Heart left ventricle (tissue), 16 donors: ENCODE results near the gene CAMTA1. TPM values are rescaled to one million over a fixed set of nuclear protein-coding genes. Genes with fewer than 3 reads are reported as not detected.
"Not testable (repeated sequence)": the region's sequence is repeated elsewhere in the genome, so short reads cannot be mapped to it uniquely, and the experiment has no call there.

ENCODE experiments used
- ATAC-seq, 4 donors: fragments of 200-7000 bp; cut with Tn5 transposase; one replicate each; pipeline ENCODE4 v1.9.1; 2020 to 2022; ENCODE audit warnings: moderate library complexity in 4 of 4, mild to moderate bottlenecking in 3 of 4, moderate number of reproducible peaks in 1 of 4
- DNase-seq, 5 donors: peaks; one replicate each; pipeline ENCODE4 v3.0.0-alpha.2; 2020
- H3K27ac ChIP-seq, 12 donors: fragments of 200-600 bp; sonication (generic) in 4 of 12; one replicate each; pipeline versions ENCODE4 v1.5.0 to v1.8.0; 2016 to 2022; ENCODE audit warnings: mild to moderate bottlenecking in 2 of 12
- H3K27me3 ChIP-seq, 9 donors: fragments of 200-600 bp; sonication (generic) in 2 of 9; one replicate each; pipeline versions ENCODE4 v1.5.1 to v1.8.0; 2016 to 2022; ENCODE audit warnings: mild to moderate bottlenecking in 3 of 9
- H3K36me3 ChIP-seq, 9 donors: fragments of 200-600 bp; sonication (generic) in 2 of 9; one replicate each; pipeline versions ENCODE4 v1.5.0 to v1.8.0; 2018 to 2022; ENCODE audit warnings: mild to moderate bottlenecking in 2 of 9
- H3K4me1 ChIP-seq, 12 donors: fragments of 200-600 bp; sonication (generic) in 4 of 12; one replicate each; pipeline versions ENCODE4 v1.5.0 to v1.8.0; 2016 to 2022; ENCODE audit warnings: mild to moderate bottlenecking in 3 of 12
- H3K4me3 ChIP-seq, 12 donors: fragments of 200-600 bp; sonication (generic) in 4 of 12; one replicate each; pipeline versions ENCODE4 v1.5.0 to v1.8.0; 2017 to 2022; ENCODE audit warnings: mild to moderate bottlenecking in 9 of 12, moderate library complexity in 4 of 12
- H3K9me3 ChIP-seq, 12 donors: fragments of 200-600 bp; sonication (generic) in 4 of 12; one replicate each; pipeline versions ENCODE4 v1.5.0 to v1.8.0; 2016 to 2022; ENCODE audit warnings: mild to moderate bottlenecking in 1 of 12
- POLR2A ChIP-seq, 2 donors: fragments of 450-650 bp; IDR thresholded peaks; one replicate each; pipeline ENCODE4 v1.6.1; 2017; ENCODE audit warnings: antibody characterized with exemption in 2 of 2, mild to moderate bottlenecking in 2 of 2, moderate library complexity in 2 of 2
- WGBS, 4 donors: extraction: QIAGEN DNeasy Blood & Tissue Kit in 2 of 4; methylation state at CpG; one replicate each; pipeline versions ENCODE4 v1.1.5 to v1.1.7; 2013 to 2018; 5-methylcytosine and 5-hydroxymethylcytosine counted together
- intact Hi-C, 10 donors: fragments of 100-400 bp; cut with DNase I; formaldehyde crosslinking; loops; one replicate each; pipeline versions ENCODE4 v1.11.1 to v1.14.2; 2022
- polyA plus RNA-seq, 2 donors: library from polyadenylated mRNA; stranded (reverse); fragments of 200-250 nt; gene quantifications; one replicate each; pipeline ENCODE4 v1.2.3, GENCODE V29; 2013
- total RNA-seq, 9 donors: library from RNA; depleted of rRNA in 2 of 9; stranded (reverse); fragments of >200 nt in 2 of 9; fragmentation: NEBNext Ultra II Directional in 3 of 9; extraction: Animal tissue kit (Norgen Biotek cat#: 25700) in 3 of 9; gene quantifications; one replicate each; pipeline versions ENCODE4 v1.1.0 to v1.2.4, GENCODE V29; 2016 to 2023
- TF ChIP-seq, protein P1 (sequence below), 12 donors: fragments of 200-600 bp; sonication (generic) in 4 of 12; IDR thresholded peaks; one replicate each; pipeline versions ENCODE4 v1.5.0 to v1.8.0; 2018 to 2022; ENCODE audit warnings: antibody characterized with exemption in 12 of 12, mild to moderate bottlenecking in 5 of 12
- donor health status: ischemic (EF 13 %, LVEDD 7.1; RV severe dilation, severe dysfunction).
- donor health status: healthy with polysubstance abuse.
- donor health status: DM: no; HTN: yes; CAD: no.
- donor health status: DM: no; HTN: no; CAD: no.
- donor health status: ischemic (EF 25% LVEDD 6.9; RV normal size, moderate dysfunction).
- donor health status: ischemic (EF 25% LVEDD 5.7; RV mildly dilated, moderate dysfunction).
- donor health status: healthy.
- donor health status: DM: yes; HTN: yes; CAD: no.
- donor health status: ischemic (EF 35%, LVEDD 5.7; RV mildly dilated, moderate dysfunction).
- donor health status: nonischemic (EF 11% LVEDD 7.7; RV severe dilation, severe dysfunction).
- donor health status: DM: yes; HTN: yes; CAD: no.
- donor health status: PGD.
- donor health status: ischemic (EF 29% LVEDD 5.4; RV normal size, mild dysfunction).
- donor health status: nonischemic (EF 23%, LVEDD 6.1; RV moderate dilation, normal function).

Gene CAMTA1
- total and polyA plus RNA-seq, 11 donors: 114 to 303 (median 137) TPM

DNA sequence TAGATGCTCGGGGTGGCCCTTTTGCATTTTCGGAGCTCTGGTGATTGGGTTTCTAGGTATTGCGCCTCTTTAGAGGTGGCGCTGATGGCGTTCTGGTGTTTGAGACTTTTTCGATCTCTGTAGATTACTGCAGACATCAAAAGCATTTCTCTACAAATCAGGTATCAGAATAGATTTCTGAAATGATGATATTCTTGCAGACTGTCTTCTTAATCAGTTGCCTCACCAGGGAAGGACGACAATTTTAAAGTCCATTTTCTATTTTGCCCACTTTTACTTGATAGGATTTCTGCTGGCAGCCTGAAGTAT lies 920.6 kb downstream of the CAMTA1 start:
- TF ChIP-seq, protein P1, sequence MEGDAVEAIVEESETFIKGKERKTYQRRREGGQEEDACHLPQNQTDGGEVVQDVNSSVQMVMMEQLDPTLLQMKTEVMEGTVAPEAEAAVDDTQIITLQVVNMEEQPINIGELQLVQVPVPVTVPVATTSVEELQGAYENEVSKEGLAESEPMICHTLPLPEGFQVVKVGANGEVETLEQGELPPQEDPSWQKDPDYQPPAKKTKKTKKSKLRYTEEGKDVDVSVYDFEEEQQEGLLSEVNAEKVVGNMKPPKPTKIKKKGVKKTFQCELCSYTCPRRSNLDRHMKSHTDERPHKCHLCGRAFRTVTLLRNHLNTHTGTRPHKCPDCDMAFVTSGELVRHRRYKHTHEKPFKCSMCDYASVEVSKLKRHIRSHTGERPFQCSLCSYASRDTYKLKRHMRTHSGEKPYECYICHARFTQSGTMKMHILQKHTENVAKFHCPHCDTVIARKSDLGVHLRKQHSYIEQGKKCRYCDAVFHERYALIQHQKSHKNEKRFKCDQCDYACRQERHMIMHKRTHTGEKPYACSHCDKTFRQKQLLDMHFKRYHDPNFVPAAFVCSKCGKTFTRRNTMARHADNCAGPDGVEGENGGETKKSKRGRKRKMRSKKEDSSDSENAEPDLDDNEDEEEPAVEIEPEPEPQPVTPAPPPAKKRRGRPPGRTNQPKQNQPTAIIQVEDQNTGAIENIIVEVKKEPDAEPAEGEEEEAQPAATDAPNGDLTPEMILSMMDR (IDR thresholded peaks at IDR 0.05): no peak
- no peak for TF ChIP-seq POLR2A (IDR thresholded peaks at IDR 0.05)
- Histone ChIP-seq H3K36me3 (no peaks in the 10 kb centered on the region), H3K4me1 (peaks cover 0 to 24% (median 6%) of the 10 kb centered on the region in 12 donors), H3K27ac (peak overlapping the region in 1 of 12 donors; percentile 62), H3K4me3 (peak overlapping the region in 11 of 12 donors; percentile 39 to 69 (median 59)), H3K9me3 (no peaks in the 10 kb centered on the region), H3K27me3 (peaks cover 0 to 24% (median 0%) of the 10 kb centered on the region in 9 donors)
- 24 to 54% (median 46%) methylated on average over 7 of the region's 7 CpGs for WGBS, 4 donors
- ATAC-seq (no peak), DNase-seq (no peak)
- intact Hi-C loops: loop anchor here in 1 of 10 donors (2.0 kb wide), 1 partner anchor 25 kb away; no protein-coding TSS in a partner anchor

DNA sequence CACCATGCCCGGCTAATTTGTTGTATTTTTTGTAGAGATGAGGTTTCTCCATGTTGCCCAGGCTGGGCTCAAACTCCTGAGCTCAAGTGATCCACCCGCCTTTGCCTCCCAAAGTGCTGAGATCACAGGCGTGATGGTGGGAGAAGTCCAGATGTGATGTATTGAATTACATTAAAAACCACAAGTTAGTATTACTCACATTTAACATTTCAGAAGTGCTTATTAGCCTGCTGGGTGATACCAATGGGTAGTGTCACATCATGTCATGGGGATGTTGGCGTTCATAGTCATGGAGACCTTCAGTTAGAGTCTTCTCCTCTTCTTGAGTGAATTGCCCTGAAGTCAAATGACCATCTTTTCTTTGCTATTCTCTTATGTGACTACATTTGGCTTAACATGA lies 922.3 kb downstream of the CAMTA1 start:
- no peaks in the 10 kb centered on the region for H3K36me3 ChIP-seq
- 91 to 99% (median 95%) methylated on average over 4 of the region's 4 CpGs for WGBS, 4 donors
- ATAC-seq (no peak), DNase-seq (no peak)
- no peak overlapping the region for H3K27ac ChIP-seq
- H3K4me1 ChIP-seq: peaks cover 0 to 24% (median 6%) of the 10 kb centered on the region in 12 donors
- peaks cover 0 to 24% (median 0%) of the 10 kb centered on the region in 9 donors for H3K27me3 ChIP-seq
- TF ChIP-seq, protein P1 (IDR thresholded peaks at IDR 0.05): no peak
- no peak for TF ChIP-seq POLR2A (IDR thresholded peaks at IDR 0.05)
- no peak overlapping the region for H3K4me3 ChIP-seq
- intact Hi-C loops: loop anchor here in 1 of 10 donors (2.0 kb wide), 1 partner anchor 27 kb away; no protein-coding TSS in a partner anchor
- H3K9me3 ChIP-seq: no peaks in the 10 kb centered on the region

DNA sequence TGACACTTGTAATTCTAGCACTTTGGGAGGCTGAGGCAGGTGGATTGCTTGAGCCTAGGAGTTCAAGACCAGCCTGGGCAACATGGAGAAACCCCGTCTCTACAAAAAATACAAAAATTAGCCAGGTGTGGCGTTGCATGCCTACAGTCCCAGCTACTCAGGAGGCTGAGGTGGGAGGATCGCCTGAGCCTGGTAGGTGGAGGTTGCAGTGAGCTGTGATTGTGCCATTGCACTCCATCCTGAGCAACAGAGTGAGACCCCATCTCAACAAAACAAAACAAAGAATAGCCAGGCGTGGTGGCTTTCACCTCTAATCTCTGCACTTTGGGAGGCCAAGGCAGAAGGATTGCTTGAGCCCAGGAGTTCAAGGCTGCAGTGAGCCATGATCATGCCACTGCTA lies 922.8 kb downstream of the CAMTA1 start:
- DNase-seq, ATAC-seq, intact Hi-C loops, H3K36me3 ChIP-seq, H3K4me3 ChIP-seq, H3K27ac ChIP-seq, H3K9me3 ChIP-seq: not testable (repeated sequence)
- Histone ChIP-seq H3K4me1 (peaks cover 0 to 21% (median 6%) of the 10 kb centered on the region in 12 donors), H3K27me3 (peaks cover 0 to 24% (median 0%) of the 10 kb centered on the region in 9 donors)
- WGBS, 4 donors: 95 to 98% (median 96%) methylated on average over 4 of the region's 4 CpGs

DNA sequence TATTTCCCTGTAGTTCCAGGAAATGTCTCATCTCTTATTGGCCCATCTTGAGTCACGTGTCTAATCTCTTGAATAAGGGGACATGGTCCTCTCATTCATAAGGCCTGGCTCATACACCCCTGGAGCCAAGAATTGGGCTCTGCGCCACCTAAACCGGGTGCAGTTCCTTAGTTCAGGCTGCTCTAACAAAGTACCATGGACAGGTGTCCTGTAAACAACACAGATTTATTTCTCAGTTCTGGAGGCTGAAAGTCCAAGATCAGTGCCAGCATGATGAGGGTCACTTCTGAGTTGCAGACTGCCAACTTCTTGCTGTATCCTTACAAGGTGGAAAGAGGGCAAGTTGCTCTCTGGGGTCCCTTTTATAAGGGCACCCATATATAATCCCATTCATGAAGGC lies 925.6 kb downstream of the CAMTA1 start:
- Histone ChIP-seq H3K27me3 (peaks cover 0 to 8% (median 0%) of the 10 kb centered on the region in 9 donors), H3K4me3 (no peak overlapping the region), H3K27ac (no peak overlapping the region), H3K4me1 (peaks cover 0 to 3% (median 0%) of the 10 kb centered on the region in 12 donors), H3K36me3 (no peaks in the 10 kb centered on the region), H3K9me3 (no peaks in the 10 kb centered on the region)
- TF ChIP-seq POLR2A (IDR thresholded peaks at IDR 0.05): no peak
- TF ChIP-seq, protein P1 (IDR thresholded peaks at IDR 0.05): no peak
- intact Hi-C loops: loop anchor here in 1 of 10 donors (5.0 kb wide), 1 partner anchor 34 kb away; no protein-coding TSS in a partner anchor
- ATAC-seq (no peak), DNase-seq (no peak)
- 79 to 92% (median 85%) methylated on average over 3 of the region's 3 CpGs for WGBS, 4 donors
